GM10847 (cell line): ENCODE measurements around the gene TRIP12.

Experiments
- POLR2A ChIP-seq: IDR thresholded peaks from 2 replicates; pipeline ENCODE4 v1.6.1; 2011; ENCODE audit not compliant: insufficient read length; ENCODE audit errors: extremely low read depth

The TRIP12 gene

GRCh38 chr2:229888031-229888430 is 33.8 kb downstream of the TRIP12 start:
- TF ChIP-seq POLR2A = no peak

GRCh38 chr2:229887441-229887840 is 34.4 kb downstream of the TRIP12 start:
- no peak for TF ChIP-seq POLR2A

GRCh38 chr2:229884775-229885699 is 36.8 kb downstream of the TRIP12 start:
- TF ChIP-seq POLR2A = no peak

- no peak for TF ChIP-seq POLR2A
Observed at GRCh38 chr2:229882583-229882982, 39.2 kb downstream of the TRIP12 start.

- no peak for TF ChIP-seq POLR2A
Observed at GRCh38 chr2:229880892-229881586, 40.8 kb downstream of the TRIP12 start.

- TF ChIP-seq POLR2A = no peak
Observed at GRCh38 chr2:229879191-229879950, 42.4 kb downstream of the TRIP12 start.

- no peak for TF ChIP-seq POLR2A
Observed at GRCh38 chr2:229875549-229875948, 46.3 kb downstream of the TRIP12 start.

GRCh38 chr2:229874647-229875046 is 47.2 kb downstream of the TRIP12 start:
- no peak for TF ChIP-seq POLR2A

GRCh38 chr2:229873123-229873581 is 48.7 kb downstream of the TRIP12 start:
- TF ChIP-seq POLR2A = no peak

GRCh38 chr2:229870903-229871656 is 50.7 kb downstream of the TRIP12 start:
- no peak for TF ChIP-seq POLR2A

GRCh38 chr2:229869226-229869625 is 52.6 kb downstream of the TRIP12 start:
- no peak for TF ChIP-seq POLR2A

- TF ChIP-seq POLR2A = no peak
Observed at GRCh38 chr2:229868794-229869193, 53.0 kb downstream of the TRIP12 start.

GRCh38 chr2:229865033-229865432 is 56.8 kb downstream of the TRIP12 start:
- TF ChIP-seq POLR2A = no peak

- no peak for TF ChIP-seq POLR2A
Observed at GRCh38 chr2:229861431-229861830, 60.4 kb downstream of the TRIP12 start.

GRCh38 chr2:229860334-229860733 is 61.5 kb downstream of the TRIP12 start:
- no peak for TF ChIP-seq POLR2A

- no peak for TF ChIP-seq POLR2A
Observed at GRCh38 chr2:229858351-229858750, 63.5 kb downstream of the TRIP12 start.
